B cell (primary cell): ENCODE results near the gene RAPGEF1. TPM values are rescaled to one million over a fixed set of nuclear protein-coding genes. Genes with fewer than 3 reads are reported as not detected.

Experiments used
- ATAC-seq: fragments of 200-7000 bp; cut with Tn5 transposase; one replicate; pipeline ENCODE4 v1.10.0; 2021; ENCODE audit warnings: low read depth, mild to moderate bottlenecking, moderate number of reproducible peaks, moderate library complexity
- CTCF ChIA-PET: fragments of 350-600 bp; sonication (Branson Sonifier 250); formaldehyde crosslinking; loops from one replicate; lab custom pipeline; 2021; ENCODE audit warnings: antibody characterized with exemption, inconsistent platforms; lab: Charles Lee
- POLR2A ChIA-PET: fragments of 350-600 bp; sonication (Branson Sonifier 250); formaldehyde crosslinking; loops from one replicate; lab custom pipeline; 2021; ENCODE audit warnings: antibody characterized with exemption; lab: Charles Lee
- DNase-seq: peaks from one replicate; pipeline ENCODE4 v3.0.0; 2013
- H2AFZ ChIP-seq: 2 replicates; pipeline ENCODE4 v1.6.1; 2012; ENCODE audit warnings: mild to moderate bottlenecking, low read depth, low read length; ENCODE audit not compliant: insufficient read depth, poor library complexity, severe bottlenecking
- H3K27ac ChIP-seq, 2 donors: 1 replicate in 1 of 2; 2 replicates in 1 of 2; pipeline ENCODE4 v1.5.1; 2012 to 2013; ENCODE audit warnings: low read length in 2 of 2, mild to moderate bottlenecking in 2 of 2, moderate library complexity in 1 of 2
- H3K27me3 ChIP-seq, 4 experiments: fragments of 200-600 bp in 1 of 4; sonication (generic) in 1 of 4; replicated peaks in 1 of 4; 1 replicate in 2 of 4; 2 replicates in 2 of 4; pipeline versions ENCODE4 v1.6.1 to v1.7.0; 2013 to 2016; ENCODE audit warnings: low read length in 3 of 4, mild to moderate bottlenecking in 2 of 4, mixed read lengths in 1 of 4, moderate library complexity in 1 of 4; ENCODE audit not compliant: insufficient read depth in 4 of 4, control insufficient read depth in 3 of 4; ENCODE audit errors: control extremely low read depth in 1 of 4
- H3K36me3 ChIP-seq, 2 experiments: replicated peaks in 1 of 2; 1 replicate in 1 of 2; 2 replicates in 1 of 2; pipeline versions ENCODE4 v1.6.1 to v1.7.1; 2013; ENCODE audit warnings: low read length in 1 of 2; ENCODE audit not compliant: insufficient read depth in 2 of 2, control insufficient read depth in 1 of 2; ENCODE audit errors: control extremely low read depth in 1 of 2, extremely low read depth in 1 of 2
- H3K4me1 ChIP-seq, 2 donors: fragments of 200-600 bp in 1 of 2; sonication (generic) in 1 of 2; 1 replicate in 1 of 2; 2 replicates in 1 of 2; pipeline versions ENCODE4 v1.5.1 to v1.6.1; 2013 to 2017; ENCODE audit warnings: low read length in 2 of 2; ENCODE audit not compliant: control insufficient read depth in 2 of 2, insufficient read depth in 2 of 2
- H3K4me2 ChIP-seq: replicated peaks from 2 replicates; pipeline ENCODE3; 2012; ENCODE audit warnings: mild to moderate bottlenecking, low read depth, low read length; ENCODE audit not compliant: poor library complexity, severe bottlenecking
- H3K4me3 ChIP-seq, 5 experiments: fragments of 200-600 bp in 1 of 5; sonication (generic) in 1 of 5; 1 replicate in 3 of 5; 2 replicates in 2 of 5; pipeline versions ENCODE4 v1.5.1 to v1.7.0; 2011 to 2016; ENCODE audit warnings: low read length in 4 of 5, mild to moderate bottlenecking in 4 of 5, low read depth in 2 of 5, control low read depth in 1 of 5, moderate library complexity in 1 of 5; ENCODE audit not compliant: insufficient read depth in 1 of 5; ENCODE audit errors: control extremely low read depth in 1 of 5, extremely low read depth in 1 of 5
- H3K79me2 ChIP-seq: fragments of 200-600 bp; sonication (generic); one replicate; pipeline ENCODE4 v1.6.0; 2016; ENCODE audit warnings: low read length; ENCODE audit not compliant: control insufficient read depth, insufficient read depth
- H3K9ac ChIP-seq: fragments of 200-600 bp; sonication (generic); 2 replicates; pipeline ENCODE4 v1.6.1; 2017; ENCODE audit warnings: mild to moderate bottlenecking, low read length, moderate library complexity
- H3K9me3 ChIP-seq, 3 donors: one replicate each; pipeline versions ENCODE4 v1.6.1 to v1.7.1; 2013; ENCODE audit warnings: low read length in 2 of 3; ENCODE audit not compliant: control insufficient read depth in 2 of 3, insufficient read depth in 1 of 3; ENCODE audit errors: control extremely low read depth in 1 of 3
- H4K20me1 ChIP-seq: 2 replicates; pipeline ENCODE4 v1.6.0; 2012; ENCODE audit warnings: mild to moderate bottlenecking, low read length; ENCODE audit not compliant: insufficient read depth, control insufficient read depth, poor library complexity, severe bottlenecking
- H3K27ac Mint-ChIP-seq: one replicate; pipeline ENCODE4 v1.8.0; 2021; ENCODE audit warnings: mixed read lengths
- H3K27me3 Mint-ChIP-seq: one replicate; pipeline ENCODE4 v1.8.0; 2021; ENCODE audit warnings: mixed read lengths
- H3K4me1 Mint-ChIP-seq: one replicate; pipeline ENCODE4 v1.8.0; 2021; ENCODE audit warnings: mixed read lengths
- H3K4me3 Mint-ChIP-seq: one replicate; pipeline ENCODE4 v1.8.0; 2021; ENCODE audit warnings: mixed read lengths
- H3K9me3 Mint-ChIP-seq: one replicate; pipeline ENCODE4 v1.8.0; 2022; ENCODE audit warnings: mixed read lengths; ENCODE audit not compliant: insufficient read depth
- CTCF ChIP-seq: fragments of 200-600 bp; IDR thresholded peaks from one replicate; pipeline ENCODE4 v1.8.0; 2022; ENCODE audit warnings: antibody characterized with exemption, mild to moderate bottlenecking
- EZH2 ChIP-seq: IDR thresholded peaks from 2 replicates; pipeline ENCODE4 v1.6.1; 2012; ENCODE audit warnings: borderline replicate concordance, low read depth, mild to moderate bottlenecking, moderate library complexity, low read length; ENCODE audit not compliant: insufficient read depth, poor library complexity, severe bottlenecking
- WGBS: methylation state at CpG from one replicate; pipeline ENCODE4 v1.1.5; 2013; ENCODE audit warnings: missing lambda C conversion rate; ENCODE audit not compliant: insufficient coverage; 5-methylcytosine and 5-hydroxymethylcytosine counted together
- intact Hi-C: fragments of 100-400 bp; cut with micrococcal nuclease; formaldehyde crosslinking; loops from one replicate; pipeline ENCODE4 v1.10.0; 2022
- polyA plus RNA-seq: library from polyadenylated mRNA; depleted of rRNA; stranded (reverse); fragments of >200 nt; gene quantifications from 2 replicates; pipeline ENCODE4 v1.2.3, GENCODE V29; 2012
- total RNA-seq, 2 donors: library from RNA; stranded (reverse); fragments of 120-200 nt in 1 of 2; gene quantifications; 1 replicate in 1 of 2; 2 replicates in 1 of 2; pipeline versions ENCODE4 v1.2.3 to v1.2.4, GENCODE V29; 2013 to 2022

The RAPGEF1 gene
- total and polyA plus RNA-seq, 2 donors (not counting 1 experiment from before 2014, with no cell fraction given), result 134 to 447 TPM

- H3K4me3 ChIP-seq, result peak overlapping the region in 2 of 5 experiments; percentile 1 to 67
- peak; percentile 76 for DNase-seq
- H3K4me1 ChIP-seq, result peaks cover 74 to 79% of the 10 kb centered on the region in 2 donors
- no peaks in the 10 kb centered on the region for H3K9me3 ChIP-seq
- H3K36me3 ChIP-seq, result peaks cover 0 to 6% of the 10 kb centered on the region in 2 experiments
- H3K27me3 Mint-ChIP-seq, result no peaks in the 10 kb centered on the region
- peak overlapping the region; percentile 3 for H2AFZ ChIP-seq
- no peaks in the 10 kb centered on the region for H3K9me3 Mint-ChIP-seq
- peak overlapping the region; percentile 64 for H3K9ac ChIP-seq
- peak overlapping the region; percentile 94 for H3K27ac Mint-ChIP-seq
- 7% methylated on average over 4 of the region's 5 CpGs for WGBS
- peak overlapping the region; percentile 66 for H3K4me2 ChIP-seq
- H4K20me1 ChIP-seq, result peaks cover 6% of the 10 kb centered on the region
- peak overlapping the region; percentile 88 to 96 for H3K27ac ChIP-seq
- no peaks in the 10 kb centered on the region for H3K27me3 ChIP-seq
- peaks cover 87% of the 10 kb centered on the region for H3K79me2 ChIP-seq
- peaks cover 94% of the 10 kb centered on the region for H3K4me1 Mint-ChIP-seq
- peak; percentile 87 for ATAC-seq
- ChIA-PET POLR2A (interaction anchor here (0.6 to 3.4 kb wide), 10 partner anchors 10 to 1352 kb away, joined by 3 to 76 read pairs (median 10); partner anchors contain the start of genes GTF3C5 and RAPGEF1), CTCF (interaction anchor here (0.7 to 10.1 kb wide), 26 partner anchors 8 to 1325 kb away, joined by 3 to 146 read pairs (median 6); partner anchors contain the start of gene RAPGEF1)
- H3K4me3 Mint-ChIP-seq, result peak overlapping the region; percentile 99
- intact Hi-C loops, result loop anchor here (1.0 to 5.0 kb wide), 5 partner anchors 22 to 60 kb away; no protein-coding TSS in a partner anchor
- TF ChIP-seq EZH2, result no peak
Measured at GRCh38 chr9:131678499-131679111, 61.3 kb downstream of the RAPGEF1 start.

GRCh38 chr9:131677444-131678180, 62.3 kb downstream of the RAPGEF1 start:
- no peaks in the 10 kb centered on the region for H3K9me3 ChIP-seq
- DNase-seq (peak; percentile 74), ATAC-seq (peak; percentile 50)
- WGBS, result 0% methylated on average over 6 of the region's 9 CpGs
- CTCF ChIA-PET, result interaction anchor here (0.8 to 10.1 kb wide), 27 partner anchors 9 to 559 kb away, joined by 3 to 146 read pairs (median 5); partner anchors contain the start of gene RAPGEF1
- H3K36me3 ChIP-seq, result peaks cover 0 to 9% of the 10 kb centered on the region in 2 experiments
- H3K27ac ChIP-seq, result peak overlapping the region; percentile 88 to 96
- no peaks in the 10 kb centered on the region for H3K27me3 Mint-ChIP-seq
- peak overlapping the region; percentile 1 for H2AFZ ChIP-seq
- no peaks in the 10 kb centered on the region for H3K27me3 ChIP-seq
- H3K4me1 Mint-ChIP-seq, result peaks cover 94% of the 10 kb centered on the region
- intact Hi-C loops, result loop anchor here (1.0 to 5.0 kb wide), 6 partner anchors 9 to 61 kb away; no protein-coding TSS in a partner anchor
- H3K4me3 ChIP-seq, result peak overlapping the region; percentile 5 to 67 (median 48)
- H3K9me3 Mint-ChIP-seq, result no peaks in the 10 kb centered on the region
- peak overlapping the region; percentile 94 for H3K27ac Mint-ChIP-seq
- peak overlapping the region; percentile 99 for H3K4me3 Mint-ChIP-seq
- TF ChIP-seq EZH2 (no peak), CTCF (no peak)
- peak overlapping the region; percentile 64 for H3K9ac ChIP-seq
- peaks cover 84 to 87% of the 10 kb centered on the region in 2 donors for H3K4me1 ChIP-seq
- POLR2A ChIA-PET, result interaction anchor here (1.0 to 3.4 kb wide), 10 partner anchors 9 to 61 kb away, joined by 3 to 76 read pairs (median 10); partner anchors contain the start of gene RAPGEF1
- H3K4me2 ChIP-seq, result peak overlapping the region; percentile 66
- peaks cover 87% of the 10 kb centered on the region for H3K79me2 ChIP-seq
- H4K20me1 ChIP-seq, result peaks cover 4% of the 10 kb centered on the region
